ENCODE measurements around the gene SOST. TPM values are rescaled to one million over a fixed set of nuclear protein-coding genes. Genes with fewer than 3 reads are reported as not detected.
"Not testable (repeated sequence)": the region's sequence is repeated elsewhere in the genome, so short reads cannot be mapped to it uniquely, and the experiment has no call there.

SOST gene
- total RNA-seq, result not detected in 2 replicates

- no peak for TF ChIP-seq CTCF (conservative IDR thresholded peaks at IDR 0.05; ENCODE audit: low read depth, low read length)
- H3K4me3 ChIP-seq (ENCODE audit: low read depth, low read length), result no peak within 1 kb of the TSS
- no peak for DNase-seq (ENCODE audit: low read depth)
Measured at GRCh38 chr17:43758497-43759174, at the start of gene SOST. Gene SOST, minus strand, starts transcription at chr17:43758791. Its CDS starts 50 bp downstream, at chr17:43758741.

- no peak for TF ChIP-seq CTCF (conservative IDR thresholded peaks at IDR 0.05; ENCODE audit: low read depth, low read length)
- DNase-seq (ENCODE audit: low read depth), result no peak
- no peak overlapping the region for H3K4me3 ChIP-seq (ENCODE audit: low read depth, low read length)
Measured at GRCh38 chr17:43808076-43808475, 49.5 kb upstream of the SOST start.

- no peak for TF ChIP-seq CTCF (conservative IDR thresholded peaks at IDR 0.05; ENCODE audit: low read depth, low read length)
- H3K4me3 ChIP-seq (ENCODE audit: low read depth, low read length), result no peak overlapping the region
- no peak for DNase-seq (ENCODE audit: low read depth)
Measured at GRCh38 chr17:43805117-43805516, 46.5 kb upstream of the SOST start.

GRCh38 chr17:43803758-43804157 lies 45.2 kb upstream of the SOST start:
- no peak for DNase-seq (ENCODE audit: low read depth)
- TF ChIP-seq CTCF (conservative IDR thresholded peaks at IDR 0.05; ENCODE audit: low read depth, low read length), result no peak
- H3K4me3 ChIP-seq (ENCODE audit: low read depth, low read length), result no peak overlapping the region

- TF ChIP-seq CTCF (conservative IDR thresholded peaks at IDR 0.05; ENCODE audit: low read depth, low read length), result no peak
- DNase-seq (ENCODE audit: low read depth), result no peak
- H3K4me3 ChIP-seq (ENCODE audit: low read depth, low read length), result no peak overlapping the region
Measured at GRCh38 chr17:43801844-43802243, 43.3 kb upstream of the SOST start.

GRCh38 chr17:43800736-43801135 lies 42.1 kb upstream of the SOST start:
- no peak for TF ChIP-seq CTCF (conservative IDR thresholded peaks at IDR 0.05; ENCODE audit: low read depth, low read length)
- no peak overlapping the region for H3K4me3 ChIP-seq (ENCODE audit: low read depth, low read length)
- no peak for DNase-seq (ENCODE audit: low read depth)

- TF ChIP-seq CTCF (conservative IDR thresholded peaks at IDR 0.05; ENCODE audit: low read depth, low read length), result no peak
- DNase-seq (ENCODE audit: low read depth), result no peak
- no peak overlapping the region for H3K4me3 ChIP-seq (ENCODE audit: low read depth, low read length)
Measured at GRCh38 chr17:43799047-43799446, 40.5 kb upstream of the SOST start.

GRCh38 chr17:43798024-43798423 lies 39.4 kb upstream of the SOST start:
- H3K4me3 ChIP-seq (ENCODE audit: low read depth, low read length); DNase-seq (ENCODE audit: low read depth): not testable (repeated sequence)

- not testable (repeated sequence) for H3K4me3 ChIP-seq (ENCODE audit: low read depth, low read length); DNase-seq (ENCODE audit: low read depth)
Measured at GRCh38 chr17:43792668-43793067, 34.1 kb upstream of the SOST start.
